ENCODE results near the gene CD300LF.

Gene CD300LF

DNA sequence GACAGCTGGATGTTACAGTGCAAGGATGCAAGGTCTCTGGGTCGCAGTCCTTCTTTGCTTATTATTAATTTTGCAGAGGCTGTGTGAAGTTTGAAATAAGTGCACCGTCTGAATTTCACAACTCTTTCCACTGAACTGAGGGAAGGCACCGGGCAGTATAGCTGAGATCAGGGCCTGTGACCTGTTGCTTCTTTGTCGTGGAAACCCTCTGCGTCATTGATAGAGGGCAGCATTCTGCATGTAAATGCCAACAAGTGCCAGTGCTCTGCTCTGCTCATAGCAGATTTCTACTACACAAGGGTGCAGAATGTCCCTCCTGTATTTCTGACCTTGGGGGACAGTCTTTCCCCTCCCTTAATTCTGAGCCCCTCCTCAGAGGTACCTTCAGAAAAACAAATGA, 26.0 kb downstream of the CD300LF start:
- no peak for DNase-seq (ENCODE audit: low read depth)

DNA sequence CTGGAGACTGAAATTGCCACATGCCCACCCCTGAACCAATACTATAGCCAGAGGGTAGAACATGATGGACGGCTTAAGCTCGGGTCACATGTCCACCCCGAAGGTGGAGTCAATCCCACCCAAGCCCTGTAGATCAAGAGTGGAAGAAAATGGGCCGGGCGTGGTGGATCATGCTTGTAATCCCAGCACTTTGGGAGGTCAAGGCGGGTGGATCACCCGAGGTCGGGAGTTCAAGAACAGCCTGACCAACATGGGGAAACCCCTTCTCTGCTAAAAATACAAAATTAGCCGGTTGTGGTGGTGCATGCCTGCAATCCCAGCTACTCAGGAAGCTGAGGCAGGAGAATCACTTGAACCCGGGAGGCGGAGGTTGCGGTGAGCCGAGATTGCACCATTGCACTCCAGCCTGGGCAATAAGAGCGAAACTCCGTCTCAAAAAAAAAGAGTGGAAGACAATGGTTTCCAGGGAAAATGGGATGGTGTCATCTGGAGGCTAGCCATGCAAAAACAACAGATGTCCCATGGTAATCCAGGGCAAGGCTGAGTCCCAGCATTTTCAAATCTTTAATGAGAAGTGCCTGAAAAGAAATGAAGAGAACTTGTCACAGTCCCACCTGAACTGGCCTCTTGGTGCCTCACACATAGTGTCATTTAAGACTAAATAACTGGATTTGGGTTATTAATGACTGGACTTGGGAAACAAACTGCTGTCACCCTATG, 30.1 kb downstream of the CD300LF start:
- DNase-seq (ENCODE audit: low read depth), result no peak

DNA sequence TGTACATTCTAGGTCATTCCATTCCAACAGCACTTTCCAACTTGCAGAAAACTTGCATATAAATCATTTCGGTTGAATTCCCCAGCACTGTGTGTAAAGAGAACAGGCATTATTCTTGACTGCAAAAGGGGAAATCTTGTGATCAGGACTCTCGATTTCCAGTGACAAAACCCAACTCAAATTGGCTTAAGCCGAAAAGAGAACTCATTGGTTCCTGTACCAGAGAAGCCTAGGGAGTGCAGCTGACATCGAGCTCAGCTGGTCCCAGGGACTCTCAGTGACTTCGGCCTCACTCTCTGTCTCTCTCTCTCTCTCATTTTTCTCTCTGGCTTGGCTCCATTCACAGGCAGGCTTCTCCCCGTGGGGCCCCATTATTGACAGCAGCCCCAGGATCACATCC, 30.7 kb downstream of the CD300LF start:
- DNase-seq (ENCODE audit: low read depth), result no peak

- DNase-seq (ENCODE audit: low read depth), result no peak
These were observed 31.8 kb downstream of the CD300LF start for GRCh38 chr17:74680941-74681340.

DNA sequence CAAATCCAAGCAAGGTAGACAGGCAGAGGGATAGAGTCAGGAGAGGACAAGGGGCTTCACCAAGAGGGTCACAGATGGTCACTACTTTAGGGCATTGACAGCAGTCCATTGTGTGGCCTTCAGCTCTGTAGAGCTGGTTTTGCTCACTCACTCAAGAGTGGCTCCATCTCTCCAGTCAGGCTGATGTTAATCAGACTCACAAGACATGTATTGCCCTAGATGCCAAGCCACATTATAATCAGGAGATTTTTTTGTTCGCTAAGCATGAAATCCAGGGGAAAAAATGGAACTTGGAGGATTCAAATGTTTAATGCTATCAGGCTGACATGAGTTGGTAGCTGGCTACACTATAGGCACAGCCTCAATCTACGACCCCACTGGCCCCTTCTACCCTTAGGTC, 32.5 kb downstream of the CD300LF start:
- no peak for DNase-seq (ENCODE audit: low read depth)

DNA sequence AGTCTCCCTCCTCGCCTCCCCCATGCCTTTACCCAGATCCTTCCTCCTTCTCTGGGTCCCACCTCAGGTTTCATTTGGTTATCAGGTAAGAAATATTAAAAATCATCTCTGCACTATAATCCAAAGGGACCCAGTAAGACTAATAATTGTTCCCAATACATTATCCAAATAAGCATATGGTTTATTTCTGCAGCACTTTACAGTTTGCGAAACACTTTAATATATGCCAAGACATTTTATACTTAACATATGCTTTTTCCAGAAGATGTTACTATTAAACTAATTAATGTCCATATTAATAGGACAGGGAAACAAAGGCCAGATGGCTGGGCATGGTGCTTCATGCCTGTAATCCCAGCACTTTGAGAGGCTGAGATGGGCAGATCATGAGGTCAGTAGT, 33.3 kb downstream of the CD300LF start:
- no peak for DNase-seq (ENCODE audit: low read depth)

DNA sequence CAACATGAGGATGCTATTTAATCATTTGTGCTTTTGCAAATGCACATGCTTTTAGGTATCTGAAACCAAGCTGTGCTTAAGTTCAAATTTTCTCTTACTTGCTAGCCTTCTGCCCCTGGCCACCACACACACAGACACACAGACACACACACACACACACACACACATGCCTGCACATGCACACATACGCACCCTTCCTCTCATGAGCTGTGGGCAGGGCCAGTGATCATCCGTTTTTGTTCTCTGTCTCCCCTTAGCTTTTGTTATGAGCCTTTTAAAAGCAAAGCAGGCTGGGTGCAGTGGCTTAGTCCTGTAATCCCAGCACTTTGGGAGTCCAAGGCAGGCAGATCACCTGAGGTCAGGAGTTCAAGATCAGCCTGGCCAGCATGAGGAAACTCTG, 34.2 kb downstream of the CD300LF start:
- DNase-seq (ENCODE audit: low read depth), result no peak

GRCh38 chr17:74677558-74678466, 34.9 kb downstream of the CD300LF start:
- no peak for DNase-seq (ENCODE audit: low read depth)

- DNase-seq (ENCODE audit: low read depth), result peak; percentile 46
These were observed 41.5 kb downstream of the CD300LF start for GRCh38 chr17:74671031-74671771.

- DNase-seq (ENCODE audit: low read depth), result no peak
These were observed 42.4 kb downstream of the CD300LF start for GRCh38 chr17:74670329-74670728.

- DNase-seq (ENCODE audit: low read depth), result no peak
These were observed 49.2 kb downstream of the CD300LF start for GRCh38 chr17:74663561-74663960.

DNA sequence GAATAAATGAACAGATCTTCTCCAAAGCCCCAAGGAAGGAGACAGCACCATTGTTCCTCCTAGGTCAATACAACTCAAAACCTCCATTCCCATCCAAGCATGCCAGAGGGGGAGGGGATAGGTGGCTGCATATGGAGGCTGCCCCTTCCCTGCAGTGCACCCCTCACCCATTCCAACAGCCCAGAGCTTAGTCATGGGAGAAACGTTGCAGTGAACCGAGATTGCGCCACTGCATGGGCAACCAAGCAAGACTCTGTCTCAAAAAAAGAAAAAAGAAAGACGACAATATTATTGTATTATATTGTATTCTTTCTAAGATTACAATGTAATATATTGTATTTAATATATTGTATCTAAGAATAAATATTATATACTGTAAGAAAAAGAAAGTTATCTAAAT, 52.8 kb downstream of the CD300LF start:
- DNase-seq (ENCODE audit: low read depth), result no peak

DNA sequence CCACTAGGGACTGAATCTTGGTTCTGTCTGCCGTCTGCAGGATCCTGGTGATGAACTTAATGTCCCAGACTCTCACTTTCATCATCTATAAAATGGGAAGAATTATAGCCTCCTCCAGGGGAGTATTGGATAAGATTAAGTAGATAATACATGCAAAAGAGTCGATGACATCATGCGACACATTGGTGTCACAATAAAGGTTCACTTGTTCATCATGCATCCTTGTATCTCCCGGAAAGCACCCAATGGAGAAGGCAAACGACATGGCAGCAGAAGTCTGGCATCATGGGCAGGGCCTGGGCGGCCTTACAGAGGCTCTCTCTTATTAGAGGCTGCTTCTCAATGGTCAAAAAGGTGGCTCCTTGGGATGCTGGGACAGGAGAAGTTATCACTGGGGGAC, 54.1 kb downstream of the CD300LF start:
- no peak for DNase-seq (ENCODE audit: low read depth)

- no peak for DNase-seq (ENCODE audit: low read depth)
These were observed 58.0 kb downstream of the CD300LF start for GRCh38 chr17:74654742-74655141.

- DNase-seq (ENCODE audit: low read depth), result no peak
These were observed 60.7 kb downstream of the CD300LF start for GRCh38 chr17:74652020-74652419.

DNA sequence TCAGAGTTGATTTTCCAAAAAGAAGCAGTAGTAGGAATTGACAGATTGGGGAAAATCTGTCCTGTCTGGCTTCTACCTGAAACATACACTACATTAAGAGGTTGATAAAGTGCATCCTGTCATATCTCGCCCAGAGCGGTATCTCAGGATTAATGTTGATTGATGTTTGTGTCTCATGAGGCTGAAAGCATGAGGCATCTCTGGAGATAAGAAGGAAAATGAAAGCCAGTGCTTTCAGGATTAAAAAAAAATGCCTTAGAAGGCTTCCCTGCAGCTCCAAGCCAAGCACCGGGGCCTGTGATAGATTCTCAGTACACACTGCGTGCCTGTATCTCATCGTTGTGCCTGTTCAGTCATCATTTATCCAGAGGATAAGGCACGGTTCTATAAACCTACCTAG, 62.8 kb downstream of the CD300LF start:
- DNase-seq (ENCODE audit: low read depth), result no peak

- no peak for DNase-seq (ENCODE audit: low read depth)
These were observed 64.7 kb downstream of the CD300LF start for GRCh38 chr17:74647871-74648672.

GRCh38 chr17:74646231-74646630, 66.5 kb downstream of the CD300LF start:
- DNase-seq (ENCODE audit: low read depth), result no peak

DNA sequence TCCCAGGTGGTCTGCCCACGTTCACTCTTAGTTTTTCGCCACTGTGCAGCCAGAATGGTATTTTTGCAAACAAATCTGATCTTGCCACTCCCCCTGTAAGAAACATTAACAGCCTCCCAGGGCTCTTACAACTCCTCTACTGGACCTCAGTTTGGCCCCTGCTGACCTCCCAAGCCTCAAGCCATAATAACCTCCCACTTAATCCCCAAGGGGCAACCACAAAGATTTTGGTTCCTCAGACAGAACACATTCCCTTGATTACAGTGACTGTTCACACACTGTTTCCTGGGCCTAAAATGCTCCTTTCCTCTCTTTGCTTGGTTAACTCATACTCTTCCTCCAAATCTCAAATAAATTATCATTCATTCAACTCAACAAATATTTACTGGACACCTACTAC, 67.7 kb downstream of the CD300LF start:
- DNase-seq (ENCODE audit: low read depth), result no peak

- DNase-seq (ENCODE audit: low read depth), result no peak
These were observed 68.3 kb downstream of the CD300LF start for GRCh38 chr17:74644419-74644818.

Data from stimulated activated CD4-positive, alpha-beta T cell treated with anti-CD3 and anti-CD28 coated beads, Interleukin-2, amount 100 ng/mL, for 4 hours (primary cell).